Measurements from ENCODE around the gene APLP2.

DNA sequence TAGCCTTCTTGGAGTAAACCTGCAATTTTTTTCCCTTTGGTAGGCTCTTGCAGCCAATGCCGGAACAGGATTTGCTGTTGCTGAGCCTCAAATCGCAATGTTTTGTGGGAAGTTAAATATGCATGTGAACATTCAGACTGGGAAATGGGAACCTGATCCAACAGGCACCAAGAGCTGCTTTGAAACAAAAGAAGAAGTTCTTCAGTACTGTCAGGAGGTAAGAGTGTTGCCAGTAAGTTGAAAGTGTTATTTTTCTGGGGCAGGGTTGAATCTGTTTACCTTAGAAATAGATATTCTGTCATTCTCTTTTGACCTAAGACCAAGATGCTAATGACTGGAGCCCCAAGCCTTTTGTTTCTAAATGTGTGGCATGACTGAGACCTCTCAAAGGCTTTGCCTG, 39.7 kb downstream of the APLP2 start:
- TF ChIP-seq, protein P1, sequence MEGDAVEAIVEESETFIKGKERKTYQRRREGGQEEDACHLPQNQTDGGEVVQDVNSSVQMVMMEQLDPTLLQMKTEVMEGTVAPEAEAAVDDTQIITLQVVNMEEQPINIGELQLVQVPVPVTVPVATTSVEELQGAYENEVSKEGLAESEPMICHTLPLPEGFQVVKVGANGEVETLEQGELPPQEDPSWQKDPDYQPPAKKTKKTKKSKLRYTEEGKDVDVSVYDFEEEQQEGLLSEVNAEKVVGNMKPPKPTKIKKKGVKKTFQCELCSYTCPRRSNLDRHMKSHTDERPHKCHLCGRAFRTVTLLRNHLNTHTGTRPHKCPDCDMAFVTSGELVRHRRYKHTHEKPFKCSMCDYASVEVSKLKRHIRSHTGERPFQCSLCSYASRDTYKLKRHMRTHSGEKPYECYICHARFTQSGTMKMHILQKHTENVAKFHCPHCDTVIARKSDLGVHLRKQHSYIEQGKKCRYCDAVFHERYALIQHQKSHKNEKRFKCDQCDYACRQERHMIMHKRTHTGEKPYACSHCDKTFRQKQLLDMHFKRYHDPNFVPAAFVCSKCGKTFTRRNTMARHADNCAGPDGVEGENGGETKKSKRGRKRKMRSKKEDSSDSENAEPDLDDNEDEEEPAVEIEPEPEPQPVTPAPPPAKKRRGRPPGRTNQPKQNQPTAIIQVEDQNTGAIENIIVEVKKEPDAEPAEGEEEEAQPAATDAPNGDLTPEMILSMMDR (conservative IDR thresholded peaks at IDR 0.05 in 1 of 2, IDR thresholded peaks at IDR 0.05 in 1 of 2; ENCODE audit: low read depth in 1 of 2, low read length in 2 of 2), result no peak
- no peak for TF ChIP-seq EZH2 (IDR thresholded peaks at IDR 0.05; ENCODE audit: low read length, missing control alignments)
